Breast epithelium (tissue), 4 donors: ENCODE data around the gene EPB42. TPM values are rescaled to one million over a fixed set of nuclear protein-coding genes. Genes with fewer than 3 reads are reported as not detected.

Experiments
- DNase-seq, 2 donors: peaks; one replicate each; pipeline ENCODE4 v3.0.0-alpha.2; 2019; ENCODE audit warnings: low spot score in 2 of 2
- H3K27ac ChIP-seq, 2 donors: fragments of 200-600 bp; sonication (generic) in 1 of 2; one replicate each; pipeline ENCODE4 v1.5.1; 2016 to 2019; ENCODE audit warnings: mild to moderate bottlenecking in 1 of 2
- H3K27me3 ChIP-seq, 2 donors: fragments of 200-600 bp; sonication (generic) in 1 of 2; one replicate each; pipeline versions ENCODE4 v1.5.1 to v1.6.0; 2017 to 2019; ENCODE audit warnings: control low read depth in 1 of 2, mild to moderate bottlenecking in 1 of 2
- H3K36me3 ChIP-seq: fragments of 200-600 bp; one replicate; pipeline ENCODE4 v1.5.1; 2019
- H3K4me1 ChIP-seq, 2 donors: fragments of 200-600 bp; sonication (generic); one replicate each; pipeline ENCODE4 v1.5.1; 2016 to 2019; ENCODE audit warnings: control low read depth in 1 of 2
- H3K4me3 ChIP-seq, 3 donors: fragments of 200-600 bp; sonication (generic); 1 replicate in 2 of 3; 2 replicates in 1 of 3; pipeline ENCODE4 v1.5.1; 2016 to 2019; ENCODE audit warnings: mild to moderate bottlenecking in 3 of 3, moderate library complexity in 2 of 3
- H3K9me3 ChIP-seq, 2 donors: fragments of 200-600 bp; sonication (generic) in 1 of 2; one replicate each; pipeline ENCODE4 v1.5.1; 2016 to 2019; ENCODE audit warnings: control low read depth in 1 of 2
- POLR2A ChIP-seq: fragments of 450-650 bp; IDR thresholded peaks from one replicate; pipeline ENCODE4 v1.6.1; 2016; ENCODE audit warnings: antibody characterized with exemption, mild to moderate bottlenecking, moderate library complexity
- POLR2AphosphoS5 ChIP-seq, 3 donors: sonication (generic); formaldehyde crosslinking; IDR thresholded peaks; one replicate each; pipeline ENCODE4 v1.6.1; 2017; ENCODE audit warnings: antibody characterized with exemption in 3 of 3
- intact Hi-C: fragments of 100-400 bp; cut with DNase I; formaldehyde crosslinking; loops from one replicate; pipeline ENCODE4 v1.15.1; 2023; ENCODE audit warnings: low total_unique reads
- total RNA-seq, 3 donors: library from RNA; depleted of rRNA; stranded (reverse); fragments of >200 nt; gene quantifications; one replicate each; pipeline ENCODE4 v1.1.0, GENCODE V29; 2016
- TF ChIP-seq, protein P1 (sequence below), 3 donors: fragments of 450-650 bp; IDR thresholded peaks; one replicate each; pipeline ENCODE4 v1.5.1; 2016 to 2017; ENCODE audit warnings: antibody characterized with exemption in 3 of 3, mild to moderate bottlenecking in 3 of 3, moderate library complexity in 3 of 3

EPB42 gene
- total RNA-seq, 3 donors from 2014 or later: 0.29 to 1.9 TPM; not detected in 1

DNA sequence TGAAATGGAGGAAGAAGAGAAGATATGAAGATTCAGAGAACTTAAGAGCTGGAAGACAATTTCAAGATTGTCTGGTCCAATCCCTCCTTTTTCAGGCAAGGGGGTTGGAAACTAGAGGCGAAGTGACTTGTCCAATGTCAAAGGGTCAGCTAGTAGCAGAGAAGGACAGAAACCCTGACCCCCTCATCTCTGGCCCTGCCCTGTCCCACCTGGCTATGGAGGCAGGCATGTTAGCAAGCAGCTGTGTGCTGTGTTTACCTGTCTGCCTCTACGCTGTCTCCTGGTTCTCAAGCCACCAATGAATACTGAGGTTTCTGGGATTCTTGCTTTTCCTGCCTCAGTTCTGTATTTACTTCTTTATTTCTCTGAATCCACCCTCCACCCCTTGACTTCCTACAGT, 45.6 kb upstream of the EPB42 start:
- peaks cover 0 to 7% of the 10 kb centered on the region in 2 donors for H3K4me1 ChIP-seq
- intact Hi-C loops: no loop called here
- H3K9me3 ChIP-seq: no peaks in the 10 kb centered on the region
- TF ChIP-seq, protein P1, sequence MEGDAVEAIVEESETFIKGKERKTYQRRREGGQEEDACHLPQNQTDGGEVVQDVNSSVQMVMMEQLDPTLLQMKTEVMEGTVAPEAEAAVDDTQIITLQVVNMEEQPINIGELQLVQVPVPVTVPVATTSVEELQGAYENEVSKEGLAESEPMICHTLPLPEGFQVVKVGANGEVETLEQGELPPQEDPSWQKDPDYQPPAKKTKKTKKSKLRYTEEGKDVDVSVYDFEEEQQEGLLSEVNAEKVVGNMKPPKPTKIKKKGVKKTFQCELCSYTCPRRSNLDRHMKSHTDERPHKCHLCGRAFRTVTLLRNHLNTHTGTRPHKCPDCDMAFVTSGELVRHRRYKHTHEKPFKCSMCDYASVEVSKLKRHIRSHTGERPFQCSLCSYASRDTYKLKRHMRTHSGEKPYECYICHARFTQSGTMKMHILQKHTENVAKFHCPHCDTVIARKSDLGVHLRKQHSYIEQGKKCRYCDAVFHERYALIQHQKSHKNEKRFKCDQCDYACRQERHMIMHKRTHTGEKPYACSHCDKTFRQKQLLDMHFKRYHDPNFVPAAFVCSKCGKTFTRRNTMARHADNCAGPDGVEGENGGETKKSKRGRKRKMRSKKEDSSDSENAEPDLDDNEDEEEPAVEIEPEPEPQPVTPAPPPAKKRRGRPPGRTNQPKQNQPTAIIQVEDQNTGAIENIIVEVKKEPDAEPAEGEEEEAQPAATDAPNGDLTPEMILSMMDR (IDR thresholded peaks at IDR 0.05): no peak
- TF ChIP-seq POLR2AphosphoS5 (IDR thresholded peaks at IDR 0.05): no peak
- H3K27ac ChIP-seq: peak overlapping the region; percentile 83 to 84
- H3K36me3 ChIP-seq: no peaks in the 10 kb centered on the region
- no peaks in the 10 kb centered on the region for H3K27me3 ChIP-seq
- no peak for DNase-seq
- H3K4me3 ChIP-seq: no peak overlapping the region

DNA sequence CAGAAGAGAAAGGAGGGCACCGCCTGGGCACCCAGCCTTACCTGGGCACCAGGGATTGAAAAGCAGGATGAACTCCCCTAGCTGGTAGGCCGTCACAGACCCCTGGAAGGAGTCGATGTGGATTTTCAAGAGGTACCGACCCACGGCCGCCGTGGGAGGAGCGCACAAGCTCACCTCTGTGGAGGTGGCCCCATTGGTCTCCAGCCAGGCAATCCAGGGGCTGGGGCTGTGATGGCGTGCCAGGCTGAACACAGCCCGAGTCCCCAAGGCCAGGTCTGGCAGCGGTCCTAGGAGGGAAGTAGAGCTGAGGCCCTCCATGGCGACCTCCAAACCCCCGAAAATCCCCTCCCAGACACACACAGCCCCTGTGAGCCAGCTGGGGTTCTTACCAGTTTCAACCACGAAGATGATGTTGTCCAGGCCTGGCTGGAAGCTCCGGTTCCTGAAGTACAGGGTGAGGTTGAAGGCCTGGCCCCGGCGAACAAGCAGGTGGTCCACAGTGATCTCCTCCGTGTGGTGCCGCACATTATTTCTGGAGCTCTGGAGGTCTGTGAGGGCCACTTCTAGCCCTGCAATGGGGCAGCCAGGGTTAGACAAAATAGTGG, 39.3 kb upstream of the EPB42 start:
- TF ChIP-seq POLR2A: no peak
- TF ChIP-seq, protein P1 (IDR thresholded peaks at IDR 0.05): no peak
- no peak for TF ChIP-seq POLR2AphosphoS5 (IDR thresholded peaks at IDR 0.05)
- no peaks in the 10 kb centered on the region for H3K27me3 ChIP-seq
- H3K9me3 ChIP-seq: no peaks in the 10 kb centered on the region
- H3K4me3 ChIP-seq: no peak overlapping the region
- no peaks in the 10 kb centered on the region for H3K36me3 ChIP-seq
- H3K4me1 ChIP-seq: no peaks in the 10 kb centered on the region
- no peak for DNase-seq
- no peak overlapping the region for H3K27ac ChIP-seq
- intact Hi-C loops: no loop called here

DNA sequence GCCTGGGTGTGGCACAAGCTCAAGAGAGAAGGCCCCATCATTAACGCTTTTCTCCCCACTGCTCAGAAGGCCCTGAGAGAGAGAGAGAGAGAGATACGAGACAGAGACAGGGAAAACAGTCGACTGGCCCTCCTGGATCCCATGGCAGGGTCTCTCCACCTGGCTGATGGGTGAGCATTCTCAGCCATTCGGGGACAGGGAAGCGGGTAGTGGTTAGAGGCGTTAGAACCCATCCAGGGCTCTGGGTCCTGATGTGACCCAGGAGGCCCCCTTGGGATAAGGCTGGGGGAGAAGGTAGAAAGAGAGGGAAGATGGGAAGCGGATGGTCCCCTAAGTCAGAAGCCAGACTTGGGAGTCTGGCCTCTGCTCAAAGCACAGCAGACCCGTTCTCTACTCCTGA, 38.0 kb upstream of the EPB42 start:
- TF ChIP-seq, protein P1 (IDR thresholded peaks at IDR 0.05): no peak
- TF ChIP-seq POLR2AphosphoS5 (IDR thresholded peaks at IDR 0.05): no peak
- TF ChIP-seq POLR2A: no peak
- Histone ChIP-seq H3K9me3 (no peaks in the 10 kb centered on the region), H3K4me3 (no peak overlapping the region), H3K36me3 (no peaks in the 10 kb centered on the region), H3K4me1 (no peaks in the 10 kb centered on the region), H3K27ac (no peak overlapping the region), H3K27me3 (no peaks in the 10 kb centered on the region)
- intact Hi-C loops: no loop called here
- no peak for DNase-seq

DNA sequence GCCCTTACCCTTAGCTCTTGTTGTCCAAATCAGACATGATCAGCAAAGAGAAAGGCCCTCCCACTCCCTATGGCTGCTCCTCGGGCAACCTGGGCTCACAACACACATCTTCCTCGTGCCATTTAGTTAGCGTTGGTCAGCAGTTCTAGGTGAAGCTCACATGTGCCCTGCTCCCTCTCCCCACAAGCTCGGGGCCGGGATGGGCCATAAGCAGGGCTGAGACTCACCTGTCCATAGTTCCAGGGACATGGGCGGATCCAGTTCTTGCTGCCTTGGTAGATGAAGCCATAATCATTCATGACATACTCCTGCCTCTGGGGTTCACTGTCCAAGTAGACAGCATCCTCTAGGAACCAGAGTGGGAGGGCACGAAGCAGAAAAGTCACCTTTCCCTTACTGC, 35.5 kb upstream of the EPB42 start:
- no peak overlapping the region for H3K4me3 ChIP-seq
- TF ChIP-seq POLR2A (no peak), POLR2AphosphoS5 (IDR thresholded peaks at IDR 0.05) (no peak)
- TF ChIP-seq, protein P1 (IDR thresholded peaks at IDR 0.05): no peak

DNA sequence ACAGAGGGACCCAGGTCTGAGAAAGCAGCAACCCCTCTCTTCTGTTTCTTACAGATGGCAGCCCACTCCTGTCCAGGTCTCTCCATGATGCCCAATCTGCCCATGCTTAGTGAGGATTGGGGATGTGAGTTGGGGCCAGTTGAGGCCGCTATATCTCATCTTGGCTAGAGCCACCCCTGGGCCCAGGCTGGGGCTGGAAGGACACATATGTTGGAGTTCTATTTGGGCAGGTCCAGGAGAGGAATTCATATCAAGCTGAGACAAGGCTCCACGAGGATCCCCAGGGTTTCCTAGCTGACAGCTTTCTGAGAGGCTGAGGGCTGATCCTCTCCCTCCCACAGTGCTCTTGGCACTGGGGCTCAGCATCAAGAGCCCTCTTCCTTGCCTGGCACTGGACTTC, 34.6 kb upstream of the EPB42 start:
- H3K4me1 ChIP-seq: no peaks in the 10 kb centered on the region
- H3K27ac ChIP-seq: no peak overlapping the region
- H3K9me3 ChIP-seq: no peaks in the 10 kb centered on the region
- DNase-seq: no peak
- intact Hi-C loops: no loop called here
- TF ChIP-seq POLR2AphosphoS5 (IDR thresholded peaks at IDR 0.05) (no peak), POLR2A (no peak)
- TF ChIP-seq, protein P1 (IDR thresholded peaks at IDR 0.05): no peak
- no peaks in the 10 kb centered on the region for H3K27me3 ChIP-seq
- H3K4me3 ChIP-seq: no peak overlapping the region
- no peaks in the 10 kb centered on the region for H3K36me3 ChIP-seq

More for the DNA sequence above, 35.5 kb upstream of the EPB42 start:
- intact Hi-C loops: no loop called here
- no peaks in the 10 kb centered on the region for H3K9me3 ChIP-seq
- H3K27ac ChIP-seq: no peak overlapping the region
- no peaks in the 10 kb centered on the region for H3K27me3 ChIP-seq
- H3K36me3 ChIP-seq: no peaks in the 10 kb centered on the region
- no peak for DNase-seq
- H3K4me1 ChIP-seq: no peaks in the 10 kb centered on the region
